Endodermal cell (in vitro differentiated cells): ENCODE data around the gene TP53I3. TPM values are rescaled to one million over a fixed set of nuclear protein-coding genes. Genes with fewer than 3 reads are reported as not detected.
"Not testable (repeated sequence)": the region's sequence is repeated elsewhere in the genome, so short reads cannot be mapped to it uniquely, and the experiment has no call there.

Experiments
- DNase-seq: peaks from one replicate; pipeline ENCODE4 v3.0.0-alpha.2; 2017
- H3K27ac ChIP-seq: 2 replicates; pipeline ENCODE4 v1.5.1; 2013; ENCODE audit warnings: mild to moderate bottlenecking, low read depth, low read length, moderate library complexity
- H3K27me3 ChIP-seq: 2 replicates; pipeline ENCODE4 v1.6.1; 2013; ENCODE audit warnings: mild to moderate bottlenecking, low read length, moderate library complexity; ENCODE audit not compliant: insufficient read depth, control insufficient read depth, poor library complexity, severe bottlenecking
- H3K36me3 ChIP-seq: 2 replicates; pipeline ENCODE4 v1.7.0; 2013; ENCODE audit warnings: mild to moderate bottlenecking, low read length, moderate library complexity; ENCODE audit not compliant: control insufficient read depth, insufficient read depth
- H3K4me1 ChIP-seq: one replicate; pipeline ENCODE4 v1.7.0; 2013; ENCODE audit warnings: low read length; ENCODE audit not compliant: control insufficient read depth, insufficient read depth
- H3K4me3 ChIP-seq: 2 replicates; pipeline ENCODE4 v1.5.1; 2013; ENCODE audit warnings: mild to moderate bottlenecking, low read length, moderate library complexity
- H3K9ac ChIP-seq: 2 replicates; pipeline ENCODE4 v1.6.1; 2013; ENCODE audit warnings: mild to moderate bottlenecking, low read length, moderate library complexity; ENCODE audit not compliant: poor library complexity, severe bottlenecking; ENCODE audit errors: extremely low read depth
- H3K9me3 ChIP-seq: 2 replicates; pipeline ENCODE4 v1.6.1; 2013; ENCODE audit warnings: mild to moderate bottlenecking, low read length, moderate library complexity; ENCODE audit not compliant: control insufficient read depth
- H3K27ac Mint-ChIP-seq: 2 replicates; pipeline ENCODE4 v1.8.0; 2020; ENCODE audit warnings: mixed read lengths
- H3K27me3 Mint-ChIP-seq: 2 replicates; pipeline ENCODE4 v1.8.0; 2021; ENCODE audit warnings: mild to moderate bottlenecking, mixed read lengths; ENCODE audit not compliant: insufficient read depth
- H3K36me3 Mint-ChIP-seq: 2 replicates; pipeline ENCODE4 v1.8.0; 2020; ENCODE audit warnings: low read depth, mixed read lengths
- H3K4me1 Mint-ChIP-seq: 2 replicates; pipeline ENCODE4 v1.8.0; 2020; ENCODE audit warnings: mixed read lengths
- H3K4me3 Mint-ChIP-seq: 2 replicates; pipeline ENCODE4 v1.8.0; 2020; ENCODE audit warnings: mild to moderate bottlenecking, moderate library complexity, mixed read lengths
- H3K9me3 Mint-ChIP-seq: 2 replicates; pipeline ENCODE4 v1.8.0; 2020; ENCODE audit warnings: mild to moderate bottlenecking, mixed read lengths
- CTCF ChIP-seq: fragments of 200-600 bp; sonication (generic); conservative IDR thresholded peaks from 2 replicates; pipeline ENCODE4 v1.5.0; 2021; ENCODE audit warnings: antibody characterized with exemption, mild to moderate bottlenecking
- WGBS, 2 experiments: methylation state at CpG; one replicate each; pipeline versions ENCODE4 v1.1.5 to v1.1.7; 2013; ENCODE audit warnings: missing lambda C conversion rate in 2 of 2, mixed read lengths in 1 of 2; ENCODE audit not compliant: insufficient coverage in 1 of 2, insufficient read length in 1 of 2; 5-methylcytosine and 5-hydroxymethylcytosine counted together
- total RNA-seq, 2 donors: library from RNA; stranded (reverse); fragmentation: NEBNext Ultra II Directional in 1 of 2; extraction: Animal tissue kit (Norgen Biotek cat#: 25700) in 1 of 2; gene quantifications; 2 replicates in 1 of 2; 3 replicates in 1 of 2; pipeline ENCODE4 v1.2.1, GENCODE V29; 2021

The TP53I3 gene
- total RNA-seq, 2 donors from 2014 or later = 11.6 to 23.2 TPM

GRCh38 chr2:24110660-24111303 is 26.1 kb upstream of the TP53I3 start:
- Histone ChIP-seq H3K4me3 (no peak overlapping the region), H3K9me3 (peaks cover 19% of the 10 kb centered on the region), H3K27me3 (no peaks in the 10 kb centered on the region), H3K9ac (no peak overlapping the region), H3K4me1 (no peaks in the 10 kb centered on the region), H3K36me3 (no peaks in the 10 kb centered on the region), H3K27ac (no peak overlapping the region)
- WGBS, 2 experiments = 79 to 88% methylated on average over 5 to 7 of the region's 7 CpGs
- H3K9me3 Mint-ChIP-seq = peaks cover 36% of the 10 kb centered on the region
- no peak for TF ChIP-seq CTCF
- no peak overlapping the region for H3K27ac Mint-ChIP-seq
- DNase-seq = no peak
- H3K36me3 Mint-ChIP-seq = no peaks in the 10 kb centered on the region
- no peak overlapping the region for H3K4me3 Mint-ChIP-seq
- H3K4me1 Mint-ChIP-seq = no peaks in the 10 kb centered on the region
- peaks cover 2% of the 10 kb centered on the region for H3K27me3 Mint-ChIP-seq

- not testable (repeated sequence) for H3K27ac ChIP-seq, H3K4me1 Mint-ChIP-seq, H3K4me3 Mint-ChIP-seq, H3K4me1 ChIP-seq, DNase-seq, H3K36me3 Mint-ChIP-seq, H3K27me3 Mint-ChIP-seq, H3K27ac Mint-ChIP-seq, H3K9ac ChIP-seq, H3K9me3 ChIP-seq, H3K4me3 ChIP-seq, H3K36me3 ChIP-seq, H3K27me3 ChIP-seq
- 85% methylated on average over 1 of the region's 1 CpG; no CpG with 5 or more reads in 1 of the 2 experiments for WGBS, 2 experiments
- peaks cover 24% of the 10 kb centered on the region for H3K9me3 Mint-ChIP-seq
Observed at GRCh38 chr2:24109431-24109830, 24.8 kb upstream of the TP53I3 start.

DNA sequence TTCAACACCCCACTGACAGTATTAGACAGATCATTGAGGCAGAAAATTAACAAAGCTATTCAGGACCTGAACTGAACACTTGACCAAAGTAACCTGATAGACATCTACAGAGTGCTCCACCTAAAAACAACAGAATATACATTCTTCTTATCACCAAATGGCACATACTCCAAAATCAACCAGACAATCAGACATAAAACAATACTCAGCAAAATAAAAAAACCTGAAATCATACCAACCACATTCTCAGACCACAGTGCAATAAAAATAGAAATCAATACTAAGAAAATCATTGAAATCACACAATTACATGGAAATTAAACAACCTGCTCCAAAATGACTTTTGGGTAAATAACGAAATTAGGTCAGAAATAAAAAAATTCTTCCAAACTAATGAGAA is 22.7 kb upstream of the TP53I3 start:
- Histone ChIP-seq H3K4me1 (no peaks in the 10 kb centered on the region), H3K27ac (no peak overlapping the region), H3K9ac (no peak overlapping the region), H3K36me3 (no peaks in the 10 kb centered on the region), H3K4me3 (no peak overlapping the region), H3K27me3 (no peaks in the 10 kb centered on the region), H3K9me3 (no peaks in the 10 kb centered on the region)
- H3K9me3 Mint-ChIP-seq = peaks cover 17% of the 10 kb centered on the region
- DNase-seq = no peak
- WGBS, 2 experiments = 83 to 86% methylated on average over 1 of the region's 1 CpG
- H3K27ac Mint-ChIP-seq = no peak overlapping the region
- peaks cover 4% of the 10 kb centered on the region for H3K4me1 Mint-ChIP-seq
- no peaks in the 10 kb centered on the region for H3K36me3 Mint-ChIP-seq
- no peak for TF ChIP-seq CTCF
- no peak overlapping the region for H3K4me3 Mint-ChIP-seq
- H3K27me3 Mint-ChIP-seq = peaks cover 4% of the 10 kb centered on the region

- Histone ChIP-seq H3K27ac (no peak overlapping the region), H3K27me3 (no peaks in the 10 kb centered on the region), H3K4me3 (no peak overlapping the region), H3K9ac (no peak overlapping the region), H3K9me3 (no peaks in the 10 kb centered on the region), H3K36me3 (no peaks in the 10 kb centered on the region), H3K4me1 (no peaks in the 10 kb centered on the region)
- Mint-ChIP-seq H3K36me3 (no peaks in the 10 kb centered on the region), H3K27ac (no peak overlapping the region), H3K27me3 (peaks cover 4% of the 10 kb centered on the region), H3K4me1 (peaks cover 4% of the 10 kb centered on the region), H3K9me3 (peaks cover 17% of the 10 kb centered on the region), H3K4me3 (no peak overlapping the region)
- no peak for TF ChIP-seq CTCF
- no peak for DNase-seq
Observed at GRCh38 chr2:24106786-24107185, 22.2 kb upstream of the TP53I3 start.
